Right cardiac atrium (tissue), 5 donors: ENCODE data around the gene ARHGAP27. TPM values are rescaled to one million over a fixed set of nuclear protein-coding genes. Genes with fewer than 3 reads are reported as not detected.

Source experiments
- ATAC-seq, 2 donors: fragments of 200-7000 bp; cut with Tn5 transposase; one replicate each; pipeline versions ENCODE4 v1.8.0 to v1.9.1; 2020; ENCODE audit warnings: moderate library complexity in 2 of 2, mild to moderate bottlenecking in 1 of 2
- DNase-seq, 3 donors: peaks; one replicate each; pipeline ENCODE4 v3.0.0-alpha.2; 2020
- H3K27ac ChIP-seq: one replicate; pipeline ENCODE4 v1.5.1; 2013; ENCODE audit warnings: mild to moderate bottlenecking, low read length, control low read depth, moderate library complexity
- H3K27me3 ChIP-seq: one replicate; pipeline ENCODE4 v1.6.1; 2013; ENCODE audit not compliant: control insufficient read depth, insufficient read depth
- H3K4me1 ChIP-seq: one replicate; pipeline ENCODE4 v1.6.1; 2013; ENCODE audit warnings: low read length; ENCODE audit not compliant: control insufficient read depth, insufficient read depth
- H3K4me3 ChIP-seq: one replicate; pipeline ENCODE4 v1.5.1; 2013; ENCODE audit warnings: low read length, control low read depth
- H3K9me3 ChIP-seq: one replicate; pipeline ENCODE4 v1.6.1; 2013; ENCODE audit warnings: low read length; ENCODE audit not compliant: control insufficient read depth
- WGBS: extraction: QIAGEN DNeasy Blood & Tissue Kit; methylation state at CpG from one replicate; pipeline ENCODE4 v1.1.7; 2013; 5-methylcytosine and 5-hydroxymethylcytosine counted together
- intact Hi-C, 4 donors: fragments of 100-400 bp; cut with DNase I; formaldehyde crosslinking; loops; one replicate each; pipeline versions ENCODE4 v1.11.0 to v1.14.0; 2022 to 2023
- polyA plus RNA-seq: library from polyadenylated mRNA; stranded (reverse); fragments of 200-250 nt; gene quantifications from one replicate; pipeline ENCODE4 v1.2.3, GENCODE V29; 2013
- total RNA-seq, 4 donors: library from RNA; stranded (reverse); fragmentation: NEBNext Ultra II Directional; extraction: Animal tissue kit (Norgen Biotek cat#: 25700); gene quantifications; one replicate each; pipeline ENCODE4 v1.2.1, GENCODE V29; 2021
- donor health status: healthy with polysubstance abuse.
- donor health status: DM: no; HTN: yes; CAD: no.
- donor health status: DM: no; HTN: no; CAD: no.
- donor health status: DM: no; HTN: yes; CAD: no; lungs with severe emphysema.
- donor health status: DM: yes; HTN: yes; CAD: no.

ARHGAP27 gene
- total and polyA plus RNA-seq, 5 donors, result 25.1 to 32.0 (median 26.8) TPM

GRCh38 chr17:45366691-45367090, 66.0 kb downstream of the ARHGAP27 start:
- no peaks in the 10 kb centered on the region for H3K27me3 ChIP-seq

GRCh38 chr17:45366049-45366448, 66.6 kb downstream of the ARHGAP27 start:
- intact Hi-C loops, result no loop called here
- Histone ChIP-seq H3K4me3 (no peak overlapping the region), H3K27me3 (no peaks in the 10 kb centered on the region), H3K9me3 (no peaks in the 10 kb centered on the region), H3K4me1 (no peaks in the 10 kb centered on the region), H3K27ac (no peak overlapping the region)
- WGBS, result 91% methylated on average over 3 of the region's 3 CpGs
- DNase-seq, result no peak
- no peak for ATAC-seq

More at GRCh38 chr17:45366691-45367090, 66.0 kb downstream of the ARHGAP27 start:
- H3K9me3 ChIP-seq, result no peaks in the 10 kb centered on the region
- H3K4me3 ChIP-seq, result no peak overlapping the region
- intact Hi-C loops, result no loop called here
- WGBS, result 93% methylated on average over 6 of the region's 6 CpGs
- DNase-seq (peak in 1 of 3 donors; percentile 20), ATAC-seq (no peak)
- no peak overlapping the region for H3K27ac ChIP-seq
- H3K4me1 ChIP-seq, result no peaks in the 10 kb centered on the region

- peak; percentile 10 to 63 for ATAC-seq
- 63% methylated on average over 17 of the region's 17 CpGs for WGBS
- intact Hi-C loops, result loop anchor here in 1 of 4 donors (5.0 kb wide), 1 partner anchor 37 kb away; no protein-coding TSS in a partner anchor
These were observed 67.9 kb downstream of the ARHGAP27 start for GRCh38 chr17:45364531-45365390.

GRCh38 chr17:45363498-45363897, 69.2 kb downstream of the ARHGAP27 start:
- intact Hi-C loops, result loop anchor here in 2 of 4 donors (2.0 to 5.0 kb wide), 2 partner anchors 21 to 36 kb away; no protein-coding TSS in a partner anchor
- Histone ChIP-seq H3K27ac (no peak overlapping the region), H3K4me1 (no peaks in the 10 kb centered on the region), H3K27me3 (no peaks in the 10 kb centered on the region), H3K4me3 (no peak overlapping the region), H3K9me3 (no peaks in the 10 kb centered on the region)
- no peak for ATAC-seq
- 85% methylated on average over 3 of the region's 3 CpGs for WGBS
- no peak for DNase-seq

More at GRCh38 chr17:45364531-45365390, 67.9 kb downstream of the ARHGAP27 start:
- no peak overlapping the region for H3K4me3 ChIP-seq
- peak in 1 of 3 donors; percentile 24 for DNase-seq
- H3K9me3 ChIP-seq, result no peaks in the 10 kb centered on the region
- no peaks in the 10 kb centered on the region for H3K4me1 ChIP-seq
- H3K27ac ChIP-seq, result no peak overlapping the region
- no peaks in the 10 kb centered on the region for H3K27me3 ChIP-seq

GRCh38 chr17:45361976-45362375, 70.7 kb downstream of the ARHGAP27 start:
- no peaks in the 10 kb centered on the region for H3K4me1 ChIP-seq
- ATAC-seq (no peak), DNase-seq (peak in 1 of 3 donors; percentile 35)
- H3K9me3 ChIP-seq, result no peaks in the 10 kb centered on the region
- H3K27ac ChIP-seq, result no peak overlapping the region
- H3K27me3 ChIP-seq, result no peaks in the 10 kb centered on the region
- H3K4me3 ChIP-seq, result no peak overlapping the region
- 78% methylated on average over 4 of the region's 4 CpGs for WGBS
- intact Hi-C loops, result loop anchor here in 2 of 4 donors (2.0 to 5.0 kb wide), 2 partner anchors 19 to 35 kb away; no protein-coding TSS in a partner anchor

- DNase-seq (no peak), ATAC-seq (no peak)
- Histone ChIP-seq H3K9me3 (no peaks in the 10 kb centered on the region), H3K27me3 (no peaks in the 10 kb centered on the region), H3K27ac (no peak overlapping the region), H3K4me3 (no peak overlapping the region), H3K4me1 (no peaks in the 10 kb centered on the region)
- intact Hi-C loops, result loop anchor here in 1 of 4 donors (5.0 kb wide), 1 partner anchor 34 kb away; no protein-coding TSS in a partner anchor
- 70% methylated on average over 3 of the region's 3 CpGs for WGBS
These were observed 71.2 kb downstream of the ARHGAP27 start for GRCh38 chr17:45361451-45361850.

GRCh38 chr17:45357364-45357997, 75.2 kb downstream of the ARHGAP27 start:
- WGBS, result 94% methylated on average over 5 of the region's 5 CpGs
- no peak overlapping the region for H3K4me3 ChIP-seq
- H3K27me3 ChIP-seq, result no peaks in the 10 kb centered on the region
- ATAC-seq (no peak), DNase-seq (no peak)
- H3K27ac ChIP-seq, result no peak overlapping the region
- H3K4me1 ChIP-seq, result no peaks in the 10 kb centered on the region
- no peaks in the 10 kb centered on the region for H3K9me3 ChIP-seq
- intact Hi-C loops, result no loop called here

GRCh38 chr17:45355087-45355486, 77.6 kb downstream of the ARHGAP27 start:
- ATAC-seq (peak in 1 of 2 donors; percentile 35), DNase-seq (no peak)
- Histone ChIP-seq H3K9me3 (no peaks in the 10 kb centered on the region), H3K27me3 (no peaks in the 10 kb centered on the region), H3K4me1 (no peaks in the 10 kb centered on the region), H3K27ac (no peak overlapping the region), H3K4me3 (no peak overlapping the region)
- intact Hi-C loops, result no loop called here
- 57% methylated on average over 2 of the region's 2 CpGs for whole genome bisulfite sequencing

GRCh38 chr17:45353043-45353442, 79.6 kb downstream of the ARHGAP27 start:
- intact Hi-C loops, result no loop called here
- Histone ChIP-seq H3K9me3 (no peaks in the 10 kb centered on the region), H3K27ac (no peak overlapping the region), H3K4me3 (no peak overlapping the region), H3K4me1 (no peaks in the 10 kb centered on the region), H3K27me3 (no peaks in the 10 kb centered on the region)
- peak in 1 of 2 donors; percentile 36 for ATAC-seq
- no peak for DNase-seq
- WGBS, result 67% methylated on average over 4 of the region's 4 CpGs

GRCh38 chr17:45351831-45352230, 80.8 kb downstream of the ARHGAP27 start:
- ATAC-seq, result no peak
- 98% methylated on average over 2 of the region's 2 CpGs for WGBS

GRCh38 chr17:45347444-45347843, 85.2 kb downstream of the ARHGAP27 start:
- WGBS, result 68% methylated on average over 6 of the region's 6 CpGs
- H3K4me3 ChIP-seq, result no peak overlapping the region
- intact Hi-C loops, result no loop called here
- H3K27me3 ChIP-seq, result no peaks in the 10 kb centered on the region
- no peaks in the 10 kb centered on the region for H3K4me1 ChIP-seq
- ATAC-seq (no peak), DNase-seq (no peak)
- H3K9me3 ChIP-seq, result no peaks in the 10 kb centered on the region
- H3K27ac ChIP-seq, result no peak overlapping the region

More at GRCh38 chr17:45351831-45352230, 80.8 kb downstream of the ARHGAP27 start:
- H3K9me3 ChIP-seq, result no peaks in the 10 kb centered on the region
- no peak overlapping the region for H3K4me3 ChIP-seq
- no peaks in the 10 kb centered on the region for H3K4me1 ChIP-seq
- DNase-seq, result no peak
- H3K27me3 ChIP-seq, result no peaks in the 10 kb centered on the region
- no peak overlapping the region for H3K27ac ChIP-seq
- intact Hi-C loops, result no loop called here
